Fibroblast of skin of abdomen (primary cell): ENCODE results near the gene KCTD19.
A peak's percentile ranks its signal among the peaks of the same experiment; 100 is the strongest.

Source experiments
- DNase-seq: peaks from one replicate; pipeline ENCODE4 v3.0.0-alpha.2; 2013

Gene KCTD19

DNA sequence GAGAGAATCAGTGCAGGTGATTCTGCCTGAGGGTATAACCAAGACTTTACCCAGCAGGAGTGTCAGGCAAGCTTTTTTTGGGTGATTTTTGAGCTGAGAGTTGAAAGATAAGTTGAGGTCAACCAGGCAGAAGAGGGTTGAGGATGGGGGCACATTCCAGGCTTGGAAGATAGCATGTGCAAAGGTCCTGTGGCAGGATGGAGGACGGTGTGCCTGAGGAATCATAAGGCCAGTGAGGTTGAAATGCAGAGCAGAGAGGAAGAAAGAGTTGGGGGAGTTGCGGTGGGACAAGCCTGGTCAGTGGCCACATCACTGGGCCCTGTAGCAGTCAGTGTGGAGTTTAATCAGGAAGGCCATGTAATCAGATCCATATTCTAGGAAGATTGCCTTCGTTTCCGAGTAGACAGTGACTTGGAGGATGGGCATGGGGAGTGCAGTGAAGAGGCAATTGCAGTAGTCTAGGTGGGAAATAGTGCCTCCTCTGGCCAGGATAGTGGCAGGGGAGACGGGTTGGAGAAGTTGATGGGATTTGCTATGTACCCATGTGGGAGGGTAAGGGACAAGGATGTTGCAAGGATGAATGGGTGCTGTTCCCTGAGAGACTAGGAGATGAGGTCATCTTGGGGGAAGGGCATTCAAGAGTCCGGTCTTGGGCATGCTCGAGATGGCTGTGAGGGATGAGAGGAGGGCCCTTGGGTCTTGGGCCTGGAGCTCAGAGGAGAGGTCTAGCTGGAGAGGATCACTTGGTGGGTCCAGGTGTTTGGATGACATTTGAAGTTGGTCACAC, 43.3 kb downstream of the KCTD19 start:
- DNase-seq: peak; percentile 22

GRCh38 chr16:67282447-67282805, 44.1 kb downstream of the KCTD19 start:
- no peak for DNase-seq

GRCh38 chr16:67281536-67282446, 44.8 kb downstream of the KCTD19 start:
- DNase-seq: no peak

DNA sequence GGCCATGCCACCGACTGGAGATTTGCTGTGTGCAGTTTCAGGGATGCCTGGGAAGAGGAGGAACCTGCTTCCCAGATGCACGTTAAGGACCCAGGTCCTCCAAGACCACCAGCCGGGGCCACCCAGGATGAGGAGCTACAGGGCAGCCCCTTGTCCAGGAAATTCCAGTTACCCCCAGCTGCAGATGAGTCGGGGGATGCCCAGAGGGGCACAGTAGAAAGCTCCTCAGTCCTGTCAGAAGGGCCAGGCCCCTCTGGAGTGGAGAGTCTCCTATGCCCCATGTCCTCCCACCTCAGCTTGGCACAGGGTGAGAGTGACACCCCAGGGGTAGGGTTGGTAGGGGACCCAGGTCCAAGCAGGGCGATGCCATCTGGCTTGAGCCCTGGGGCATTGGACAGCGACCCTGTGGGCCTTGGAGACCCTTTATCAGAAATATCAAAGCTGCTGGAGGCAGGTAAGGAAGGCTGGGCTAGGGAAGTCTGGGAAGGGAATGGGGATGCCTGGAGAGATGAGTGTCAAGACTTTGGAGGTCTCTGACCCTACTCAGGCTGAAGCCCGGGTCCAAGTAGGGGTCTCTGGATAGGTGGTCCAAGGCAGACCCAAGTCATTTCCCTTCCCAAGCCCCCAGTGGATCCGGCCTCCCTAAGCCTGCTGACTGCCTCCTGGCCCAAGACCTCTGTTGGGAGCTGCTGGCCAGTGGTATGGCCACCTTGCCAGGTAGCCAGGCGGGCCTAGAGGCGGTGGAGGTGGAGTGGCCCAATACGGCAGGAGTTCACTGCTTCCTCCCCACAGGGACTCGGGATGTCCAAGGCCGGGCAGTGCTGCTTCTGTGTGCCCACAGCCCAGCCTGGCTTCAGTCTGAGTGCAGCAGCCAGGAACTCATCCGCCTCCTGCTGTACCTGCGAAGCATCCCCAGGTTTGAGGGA, 46.2 kb downstream of the KCTD19 start:
- no peak for DNase-seq

DNA sequence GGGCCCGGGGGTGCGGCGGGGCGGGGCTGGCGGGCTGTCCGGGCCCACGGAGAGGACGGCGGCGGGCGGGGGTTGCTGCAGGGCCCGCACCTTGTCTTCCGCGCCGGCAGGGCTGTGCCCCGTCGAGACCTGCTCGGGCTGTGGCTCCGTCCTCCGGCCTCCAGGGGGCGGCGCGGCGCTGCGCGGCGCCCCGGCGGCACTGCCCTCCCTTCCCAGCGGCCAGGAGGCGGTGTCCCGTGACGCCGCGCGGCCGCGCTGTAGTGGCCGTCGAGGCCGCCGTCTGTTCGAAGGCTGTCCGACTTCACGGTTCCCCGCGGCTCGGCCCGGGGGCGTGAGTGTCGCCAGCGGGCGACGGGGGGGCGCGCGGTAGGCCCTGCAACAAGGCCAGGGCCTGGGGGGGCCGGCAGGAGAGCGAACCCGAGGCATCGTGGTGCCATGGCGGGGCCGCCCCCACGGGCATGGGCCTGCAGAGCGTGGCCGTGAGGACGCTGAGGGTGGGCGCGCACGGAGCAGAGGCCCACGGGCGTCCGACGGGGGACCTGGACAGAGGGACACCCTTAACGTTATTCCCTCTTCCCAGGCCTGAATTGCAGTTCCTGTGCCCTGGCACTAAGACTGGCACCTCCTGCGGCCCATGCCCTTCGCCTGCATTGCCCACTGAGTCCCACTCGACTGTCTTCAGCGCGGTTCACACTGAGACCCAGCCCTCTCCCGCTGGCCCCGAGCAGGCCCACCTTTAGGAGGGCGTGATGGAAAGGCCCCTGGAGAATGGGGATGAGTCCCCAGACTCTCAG, 47.0 kb downstream of the KCTD19 start, which contains the start of gene PLEKHG4:
Gene PLEKHG4, plus strand, starts transcription at position 237 of the 794 bp plus-strand sequence. Its CDS starts 513 bp downstream, at position 750.
- DNase-seq: peak; percentile 80

DNA sequence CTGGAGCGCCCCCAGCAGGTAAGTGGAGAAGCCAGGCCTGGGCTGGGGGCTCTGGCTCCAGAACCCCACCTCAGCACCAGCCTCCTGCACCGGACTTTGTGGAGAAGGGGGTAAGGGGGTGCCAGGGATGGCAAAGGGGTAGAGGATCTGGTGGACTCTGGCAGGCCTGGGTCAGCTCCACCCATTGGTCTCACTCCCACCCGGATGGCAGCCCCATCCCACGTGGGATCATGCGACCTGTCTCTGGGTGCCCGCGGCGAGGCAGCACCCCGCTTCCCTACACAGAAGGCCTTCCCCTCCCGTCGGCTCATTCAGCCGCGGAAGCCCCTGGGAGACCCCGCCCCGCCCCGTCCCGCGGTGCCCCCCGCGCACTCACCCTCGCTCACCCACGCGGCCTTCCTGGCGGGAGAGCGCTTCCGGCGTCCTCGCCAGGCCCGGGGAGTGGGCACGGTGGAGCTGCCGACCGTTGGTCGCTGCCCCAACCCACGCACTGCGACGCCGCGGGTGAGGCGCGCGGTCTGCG, 47.7 kb downstream of the KCTD19 start:
- DNase-seq: no peak

- peak; percentile 87 for DNase-seq
These were observed 48.4 kb downstream of the KCTD19 start for GRCh38 chr16:67277999-67278772.

- peak; percentile 99 for DNase-seq
These were observed 49.1 kb downstream of the KCTD19 start for GRCh38 chr16:67277294-67277998.

DNA sequence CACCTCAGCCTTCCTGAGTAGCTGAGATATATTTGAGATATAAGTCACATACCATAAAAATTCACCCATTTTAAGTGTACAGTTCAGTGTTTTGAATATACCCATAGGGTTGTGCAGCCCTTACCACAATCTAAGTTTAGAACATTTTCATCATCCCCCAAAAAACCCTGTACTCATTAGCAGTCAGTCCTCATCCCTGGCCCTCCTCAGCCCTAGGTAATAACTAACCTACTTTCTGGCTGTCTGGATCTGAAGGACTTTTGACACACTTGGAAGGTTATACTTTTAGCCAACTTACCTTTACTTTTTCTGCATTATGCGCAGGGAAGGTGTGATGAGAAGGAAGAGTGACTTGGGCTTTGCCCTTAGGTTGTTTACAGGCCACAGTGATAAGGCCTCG, 51.2 kb downstream of the KCTD19 start:
- no peak for DNase-seq

DNA sequence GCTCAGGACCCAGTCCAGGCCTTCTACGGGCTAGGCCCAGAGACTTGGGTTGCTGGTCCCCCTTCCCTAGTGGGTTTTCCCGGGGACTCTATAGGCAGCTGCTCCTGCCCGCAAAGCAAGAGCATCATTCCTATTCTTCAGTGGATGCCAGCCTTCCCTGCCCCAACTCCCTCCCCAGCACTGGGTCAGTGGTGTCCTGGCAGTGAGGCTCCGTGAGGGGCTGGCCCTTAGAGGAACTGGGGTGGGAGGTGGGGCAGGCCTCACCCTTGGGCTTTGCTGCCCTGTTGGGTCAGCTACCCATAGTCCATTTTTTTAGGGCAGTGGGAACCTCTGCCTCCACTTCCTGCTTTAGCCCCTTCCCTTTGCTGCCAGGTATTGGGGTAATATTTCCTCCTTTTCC, 55.1 kb downstream of the KCTD19 start:
- no peak for DNase-seq

DNA sequence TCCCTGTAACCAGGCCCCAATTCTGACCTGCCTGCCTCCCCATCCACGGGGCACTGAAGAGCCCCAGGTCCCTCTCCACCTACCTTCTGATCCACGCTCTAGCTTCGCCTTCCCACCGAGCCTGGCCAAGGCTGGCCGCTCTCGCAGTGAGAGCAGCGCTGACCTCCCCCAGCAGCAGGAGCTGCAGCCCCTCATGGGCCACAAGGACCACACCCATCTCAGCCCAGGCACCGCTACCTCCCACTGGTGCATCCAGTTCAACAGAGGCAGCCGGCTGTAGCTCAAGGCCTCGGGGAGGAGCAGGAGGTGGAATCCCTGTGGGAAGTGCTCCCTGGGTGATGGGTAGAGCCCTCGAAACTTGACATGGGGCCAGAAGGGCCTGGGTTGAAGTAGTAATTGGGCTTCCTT, 55.6 kb downstream of the KCTD19 start:
- no peak for DNase-seq

- DNase-seq: peak; percentile 59
These were observed 56.8 kb downstream of the KCTD19 start for GRCh38 chr16:67269766-67270165.

DNA sequence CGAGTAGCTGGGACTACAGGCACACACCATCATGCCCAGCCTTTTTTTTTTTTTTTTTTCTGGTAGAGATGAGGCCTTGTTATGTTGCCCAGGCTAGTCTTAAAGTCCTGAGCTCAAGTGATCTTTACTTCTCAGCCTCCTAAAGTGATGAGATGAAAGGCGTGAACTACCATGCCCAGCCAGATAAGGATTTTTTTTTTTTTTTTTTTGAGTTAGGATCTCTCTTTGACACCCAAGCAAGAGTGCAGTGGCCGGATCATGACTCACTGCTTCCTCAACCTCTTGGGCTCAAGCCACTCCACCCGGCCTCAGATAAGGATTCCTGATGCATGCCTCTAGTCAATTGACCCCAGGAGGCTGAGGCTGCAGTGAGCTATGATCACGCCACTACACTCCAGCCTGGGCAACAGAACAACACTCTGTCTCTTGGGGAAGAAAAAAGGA, 58.4 kb downstream of the KCTD19 start:
- peak; percentile 82 for DNase-seq

GRCh38 chr16:67265834-67266233, 60.7 kb downstream of the KCTD19 start:
- DNase-seq: no peak

DNA sequence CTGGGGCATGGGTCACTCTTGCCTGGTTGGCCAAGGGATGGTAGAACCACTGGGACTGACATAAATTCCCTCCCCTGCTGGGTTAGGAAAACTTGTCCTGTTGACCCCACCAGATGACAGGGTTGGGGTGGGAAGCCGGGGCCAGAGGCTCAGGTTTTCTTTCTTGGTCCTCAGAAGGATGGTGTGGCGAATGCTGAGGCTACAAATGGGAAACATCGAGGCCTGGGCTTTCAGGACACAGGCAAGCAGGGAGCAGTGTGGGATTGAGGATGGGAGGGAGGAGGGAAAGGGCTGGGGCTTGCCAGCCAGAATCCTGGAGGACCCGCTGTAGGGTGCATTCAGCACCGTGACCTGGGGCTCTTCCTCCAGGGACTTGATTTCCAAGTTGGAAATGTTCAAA, 61.7 kb downstream of the KCTD19 start:
- DNase-seq: no peak

GRCh38 chr16:67264277-67264676, 62.3 kb downstream of the KCTD19 start:
- no peak for DNase-seq

- no peak for DNase-seq
These were observed 63.3 kb downstream of the KCTD19 start for GRCh38 chr16:67263201-67263600.

DNA sequence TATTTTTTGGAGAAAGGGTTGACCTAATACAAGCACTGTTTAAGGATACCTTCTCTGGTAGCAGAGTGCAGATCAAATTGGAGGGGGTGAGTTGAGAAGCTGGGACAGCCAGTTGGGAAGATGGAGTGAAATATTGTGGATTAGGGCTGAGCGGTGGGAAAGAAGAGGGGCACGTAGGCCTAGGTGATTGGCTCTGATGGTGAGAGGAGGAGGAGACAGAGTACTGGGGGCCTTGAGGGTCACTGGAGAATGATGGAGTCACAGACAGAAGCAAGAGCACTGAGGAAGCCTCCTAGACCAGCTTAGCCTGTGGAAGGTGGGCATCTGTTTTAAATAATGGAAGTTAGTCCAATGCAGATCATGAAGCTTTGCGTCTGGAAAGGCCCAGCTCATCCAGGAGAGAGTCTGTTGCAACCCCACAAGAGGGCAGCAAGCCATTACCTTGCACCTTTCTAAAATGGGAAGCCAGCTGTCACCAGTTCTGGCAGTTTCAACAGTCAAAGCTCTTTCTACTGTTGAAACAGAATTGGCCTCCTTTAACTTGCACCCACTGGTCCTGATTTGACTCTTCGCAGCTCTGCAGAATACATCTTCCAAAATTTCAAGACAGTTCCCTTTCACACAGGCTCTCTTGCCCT, 66.0 kb downstream of the KCTD19 start:
- DNase-seq: peak; percentile 66

DNA sequence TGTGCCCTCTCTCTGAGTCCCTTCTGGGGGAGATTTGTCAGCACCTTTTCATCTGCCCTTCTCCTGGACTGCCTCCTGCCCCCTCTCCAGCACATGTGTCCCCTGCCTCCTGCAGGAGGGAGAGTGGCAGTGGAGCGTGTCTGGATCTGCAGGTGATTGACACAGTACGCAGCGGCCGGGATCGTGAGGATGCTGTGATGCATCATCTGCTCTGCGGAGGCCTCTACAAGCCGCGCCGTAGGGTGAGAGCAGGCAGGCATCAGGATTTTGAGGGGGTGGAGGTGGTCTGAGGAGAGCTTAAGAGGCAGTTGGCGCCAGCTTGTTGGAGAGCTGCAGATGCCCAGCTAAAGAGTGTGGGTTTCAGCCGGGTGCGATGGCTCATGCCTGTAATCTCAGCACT, 66.8 kb downstream of the KCTD19 start:
- DNase-seq: no peak
